ENCODE results near the gene GDF15. TPM values are rescaled to one million over a fixed set of nuclear protein-coding genes. Genes with fewer than 3 reads are reported as not detected.

The GDF15 gene
- total and polyA plus RNA-seq, 3 donors from 2014 or later: 0.93 to 2.5 (median 1.0) TPM

DNA sequence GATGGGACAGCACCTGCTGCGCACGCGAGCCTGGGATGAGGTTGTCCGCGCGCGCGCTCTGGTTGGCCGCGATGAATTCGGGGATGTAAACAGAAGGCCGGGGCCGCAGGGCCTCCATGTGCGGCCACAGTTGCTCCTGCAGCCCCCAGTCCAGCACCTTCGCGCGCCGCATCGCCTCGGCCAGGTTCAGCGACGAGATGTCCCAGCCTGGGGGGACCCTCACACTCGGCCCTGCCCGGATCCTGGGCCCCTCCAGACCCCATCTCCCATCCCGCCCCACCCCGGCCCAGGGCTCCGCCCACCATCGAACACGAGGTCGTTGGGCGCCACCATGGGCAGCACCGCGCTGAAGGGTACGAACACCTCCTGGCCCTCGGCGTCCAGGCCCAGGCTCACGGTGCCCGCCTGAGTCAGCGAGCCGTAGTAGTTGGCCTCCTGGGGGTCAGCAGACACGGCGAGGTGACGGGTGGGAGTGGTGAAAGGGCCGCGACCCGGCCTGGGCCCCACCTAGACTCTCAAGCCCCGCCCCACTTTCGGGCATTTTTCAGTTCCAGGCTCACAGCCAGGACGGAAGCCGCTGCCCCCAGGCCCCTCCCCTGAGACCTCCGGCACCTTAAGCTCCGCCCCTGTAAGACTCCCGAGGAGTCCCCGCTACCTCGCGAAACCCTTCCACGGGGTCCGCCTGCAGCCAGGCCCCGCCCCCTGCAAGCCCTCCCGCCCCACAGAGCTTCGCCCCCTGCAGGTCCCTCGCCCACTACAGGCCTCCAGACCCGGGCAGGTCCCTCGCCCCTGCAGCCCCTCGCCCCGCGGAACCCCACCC, 50.9 kb downstream of the GDF15 start:
- Histone ChIP-seq H3K4me3 (peak overlapping the region; percentile 74 to 91), H3K36me3 (ENCODE audit: low read depth, missing control alignments) (no peaks in the 10 kb centered on the region), H3K27me3 (no peaks in the 10 kb centered on the region), H3K4me1 (peaks cover 55% of the 10 kb centered on the region), H3K9me3 (no peaks in the 10 kb centered on the region), H3K27ac (peak overlapping the region; percentile 71 to 88)
- intact Hi-C loops (cut with DNase I; ENCODE audit: low total_unique reads): no loop called here
- WGBS, 2 donors: 20 to 62% methylated on average over 21 to 56 of the region's 67 CpGs
- DNase-seq: peak; percentile 92
- TF ChIP-seq, protein P1, sequence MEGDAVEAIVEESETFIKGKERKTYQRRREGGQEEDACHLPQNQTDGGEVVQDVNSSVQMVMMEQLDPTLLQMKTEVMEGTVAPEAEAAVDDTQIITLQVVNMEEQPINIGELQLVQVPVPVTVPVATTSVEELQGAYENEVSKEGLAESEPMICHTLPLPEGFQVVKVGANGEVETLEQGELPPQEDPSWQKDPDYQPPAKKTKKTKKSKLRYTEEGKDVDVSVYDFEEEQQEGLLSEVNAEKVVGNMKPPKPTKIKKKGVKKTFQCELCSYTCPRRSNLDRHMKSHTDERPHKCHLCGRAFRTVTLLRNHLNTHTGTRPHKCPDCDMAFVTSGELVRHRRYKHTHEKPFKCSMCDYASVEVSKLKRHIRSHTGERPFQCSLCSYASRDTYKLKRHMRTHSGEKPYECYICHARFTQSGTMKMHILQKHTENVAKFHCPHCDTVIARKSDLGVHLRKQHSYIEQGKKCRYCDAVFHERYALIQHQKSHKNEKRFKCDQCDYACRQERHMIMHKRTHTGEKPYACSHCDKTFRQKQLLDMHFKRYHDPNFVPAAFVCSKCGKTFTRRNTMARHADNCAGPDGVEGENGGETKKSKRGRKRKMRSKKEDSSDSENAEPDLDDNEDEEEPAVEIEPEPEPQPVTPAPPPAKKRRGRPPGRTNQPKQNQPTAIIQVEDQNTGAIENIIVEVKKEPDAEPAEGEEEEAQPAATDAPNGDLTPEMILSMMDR (IDR thresholded peaks at IDR 0.05): no peak
- no peak for TF ChIP-seq POLR2A (IDR thresholded peaks at IDR 0.05)

DNA sequence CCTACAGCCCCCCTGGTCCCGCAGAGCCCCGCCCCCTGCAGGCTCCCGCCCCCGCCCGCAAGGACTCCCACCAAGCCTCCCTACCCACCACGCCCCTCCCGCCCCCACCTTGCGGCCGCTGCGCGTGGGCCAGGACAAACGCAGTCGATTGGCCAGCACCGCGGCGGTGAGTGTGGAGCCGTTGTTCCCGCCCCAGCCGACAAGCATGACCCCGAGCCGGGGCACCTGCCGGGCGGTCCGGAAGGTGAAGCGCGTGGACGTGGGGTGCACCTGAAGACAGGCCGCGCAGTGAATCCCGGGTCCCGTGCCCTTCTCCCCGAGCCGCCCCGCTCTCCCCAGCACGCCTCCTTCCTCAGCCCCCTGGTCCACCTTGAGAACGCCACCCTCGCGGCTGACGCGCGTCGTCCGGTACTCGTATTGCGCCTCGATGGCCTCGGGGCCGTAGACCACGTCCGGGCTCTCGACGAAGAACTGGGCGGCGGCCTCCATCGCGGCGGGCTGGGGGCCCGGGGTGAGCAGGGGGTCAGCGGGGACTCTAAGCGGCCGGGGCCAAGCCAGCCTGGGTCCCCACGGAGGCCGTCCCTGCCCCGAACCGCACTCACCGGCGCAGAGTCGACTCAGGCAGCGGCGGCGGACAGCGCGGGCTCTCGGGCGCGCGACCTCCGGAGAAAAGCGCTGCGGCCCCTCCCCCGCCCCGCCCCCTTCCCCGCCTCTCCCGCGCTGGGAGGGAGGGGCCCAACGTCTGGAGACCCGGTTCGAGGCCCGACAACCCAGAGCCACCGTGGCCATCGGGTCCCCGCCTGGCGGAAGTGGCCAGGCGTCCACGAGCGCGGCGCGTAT, 51.8 kb downstream of the GDF15 start, which contains the start of gene ISYNA1:
ISYNA1 (minus strand) TSS at position 643 of the 840 bp plus-strand sequence; CDS start at position 489, 154 bp downstream.
- Histone ChIP-seq H3K27ac (peak within 1 kb of the TSS; percentile 71 to 88), H3K4me1 (peaks cover 52% of the 10 kb centered on the region), H3K4me3 (peak within 1 kb of the TSS; percentile 74 to 91), H3K27me3 (no peaks in the 10 kb centered on the region), H3K9me3 (no peaks in the 10 kb centered on the region), H3K36me3 (ENCODE audit: low read depth, missing control alignments) (no peaks in the 10 kb centered on the region)
- TF ChIP-seq, protein P1 (IDR thresholded peaks at IDR 0.05): no peak
- TF ChIP-seq POLR2A (IDR thresholded peaks at IDR 0.05): no peak
- WGBS, 2 donors: 1% methylated on average over 48 of the region's 99 CpGs; no CpG with 5 or more reads in 1 of the 2 donors
- peak; percentile 82 for DNase-seq
- intact Hi-C loops (cut with DNase I; ENCODE audit: low total_unique reads): no loop called here

DNA sequence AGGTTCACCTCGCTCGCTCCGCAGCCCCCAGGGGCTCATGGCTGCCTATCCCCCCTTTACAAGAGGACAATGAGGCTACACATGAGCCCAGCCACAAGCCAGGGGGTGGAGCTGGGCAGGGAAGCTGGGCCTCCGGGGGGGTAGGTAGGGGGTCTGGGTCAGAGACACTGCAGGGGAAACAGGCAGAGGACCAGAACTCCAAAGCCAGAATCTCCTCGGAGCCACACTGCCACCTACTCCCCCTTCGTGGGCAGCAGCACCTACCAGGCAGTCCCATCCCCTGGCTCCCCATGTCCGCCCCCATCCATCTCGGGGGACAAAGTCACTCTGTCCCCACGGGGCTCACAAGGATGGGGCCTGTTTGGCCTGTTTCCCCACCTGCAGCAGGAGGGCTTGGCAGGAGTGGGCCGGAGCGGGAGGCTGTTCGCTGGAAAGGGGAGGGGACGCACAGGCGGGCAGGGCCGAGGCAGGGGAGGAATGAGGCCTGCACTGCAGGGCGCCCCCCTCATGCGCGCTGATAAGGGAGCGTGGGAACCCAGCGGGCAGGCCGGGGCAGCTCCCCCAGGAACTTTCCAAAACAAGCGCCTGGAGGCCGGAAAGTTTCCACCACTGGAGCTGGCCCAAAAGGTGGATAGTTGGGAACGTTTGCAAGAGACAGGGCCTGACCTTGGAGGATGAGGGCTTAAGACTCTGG, 52.5 kb downstream of the GDF15 start:
- H3K27me3 ChIP-seq: no peaks in the 10 kb centered on the region
- DNase-seq: peak; percentile 88
- peak overlapping the region; percentile 74 to 91 for H3K4me3 ChIP-seq
- TF ChIP-seq, protein P1 (IDR thresholded peaks at IDR 0.05): no peak
- TF ChIP-seq POLR2A (IDR thresholded peaks at IDR 0.05): no peak
- H3K4me1 ChIP-seq: peaks cover 53% of the 10 kb centered on the region
- H3K9me3 ChIP-seq: no peaks in the 10 kb centered on the region
- peak overlapping the region; percentile 71 to 88 for H3K27ac ChIP-seq
- intact Hi-C loops (cut with DNase I; ENCODE audit: low total_unique reads): no loop called here
- 2 to 4% methylated on average over 13 to 24 of the region's 24 CpGs for WGBS, 2 donors
- H3K36me3 ChIP-seq (ENCODE audit: low read depth, missing control alignments): no peaks in the 10 kb centered on the region

Small RNA genes lying within 50 kb of the gene (microRNA-seq; reads per million reads assigned to microRNA genes)
- gene MIR3189 (ENCODE audit: borderline number of aligned reads in 2 of 2, borderline replicate concordance in 1 of 2): 0 reads per million in 2 donors

Small RNA genes lying within 50 kb of the gene (small RNA-seq; reads per million reads assigned to genes)
- gene MIR3189: 0 reads per million in 2 donors

Other genes with a start within 250 kb of the GDF15 start
- 10 to 100 TPM; 87.6 to 94.3 TPM for gene PIK3R2, start 233.0 kb upstream of the GDF15 start, total RNA-seq
- gene PIK3R2, start 233.0 kb upstream of the GDF15 start, polyA plus RNA-seq (ENCODE audit: insufficient read depth, low read depth, low replicate concordance): 21.0 TPM
- gene IFI30, start 212.3 kb upstream of the GDF15 start, total RNA-seq: 1 to 10 TPM; 3.2 to 7.4 TPM
- 47.6 TPM for gene IFI30, start 212.3 kb upstream of the GDF15 start, polyA plus RNA-seq (ENCODE audit: insufficient read depth, low read depth, low replicate concordance)
- 10 to 100 TPM; 15.2 to 15.8 TPM for gene MPV17L2, start 192.9 kb upstream of the GDF15 start, total RNA-seq
- gene MPV17L2, start 192.9 kb upstream of the GDF15 start, polyA plus RNA-seq (ENCODE audit: insufficient read depth, low read depth, low replicate concordance): 11.2 TPM
- gene RAB3A, start 182.1 kb upstream of the GDF15 start, total RNA-seq: 1 to 10 TPM; 2.8 to 4.6 TPM
- gene RAB3A, start 182.1 kb upstream of the GDF15 start, polyA plus RNA-seq (ENCODE audit: insufficient read depth, low read depth, low replicate concordance): 6.3 TPM
- 10 to 100 TPM in 1 of 2 donors, 1 to 10 TPM in 1; 7.1 to 19.5 TPM for gene PDE4C, start 159.7 kb upstream of the GDF15 start, total RNA-seq
- gene PDE4C, start 159.7 kb upstream of the GDF15 start, polyA plus RNA-seq (ENCODE audit: insufficient read depth, low read depth, low replicate concordance): 5.7 TPM
- gene IQCN, start 111.7 kb upstream of the GDF15 start, total RNA-seq: 10 to 100 TPM; 30.1 to 62.3 TPM
- gene IQCN, start 111.7 kb upstream of the GDF15 start, polyA plus RNA-seq (ENCODE audit: insufficient read depth, low read depth, low replicate concordance): 88.1 TPM
- gene JUND, start 104.5 kb upstream of the GDF15 start, total RNA-seq: 100 to 1,000 TPM; 615 to 654 TPM
- 96.4 TPM for gene JUND, start 104.5 kb upstream of the GDF15 start, polyA plus RNA-seq (ENCODE audit: insufficient read depth, low read depth, low replicate concordance)
- gene LSM4, start 63.1 kb upstream of the GDF15 start, total RNA-seq: 100 to 1,000 TPM; 212 to 241 TPM
- 196 TPM for gene LSM4, start 63.1 kb upstream of the GDF15 start, polyA plus RNA-seq (ENCODE audit: insufficient read depth, low read depth, low replicate concordance)
- 10 to 100 TPM; 12.4 to 16.2 TPM for gene PGPEP1, start 45.6 kb upstream of the GDF15 start, total RNA-seq
- gene PGPEP1, start 45.6 kb upstream of the GDF15 start, polyA plus RNA-seq (ENCODE audit: insufficient read depth, low read depth, low replicate concordance): 10.8 TPM
- 1 to 10 TPM; 1.6 to 4.0 TPM for gene LRRC25, start 11.5 kb downstream of the GDF15 start, total RNA-seq
- 3.4 TPM for gene LRRC25, start 11.5 kb downstream of the GDF15 start, polyA plus RNA-seq (ENCODE audit: insufficient read depth, low read depth, low replicate concordance)
- 100 to 1,000 TPM in 1 of 2 donors, 10 to 100 TPM in 1; 90.3 to 118 TPM for gene SSBP4, start 33.2 kb downstream of the GDF15 start, total RNA-seq
- 80.5 TPM for gene SSBP4, start 33.2 kb downstream of the GDF15 start, polyA plus RNA-seq (ENCODE audit: insufficient read depth, low read depth, low replicate concordance)
- 1,000 to 10,000 TPM in 1 of 2 donors, 100 to 1,000 TPM in 1; 1,000 to 1,122 TPM for gene ISYNA1, start 52.0 kb downstream of the GDF15 start, total RNA-seq
- 493 TPM for gene ISYNA1, start 52.0 kb downstream of the GDF15 start, polyA plus RNA-seq (ENCODE audit: insufficient read depth, low read depth, low replicate concordance)
- 10 to 100 TPM; 75.8 to 76.1 TPM for gene ELL, start 135.9 kb downstream of the GDF15 start, total RNA-seq
- gene ELL, start 135.9 kb downstream of the GDF15 start, polyA plus RNA-seq (ENCODE audit: insufficient read depth, low read depth, low replicate concordance): 48.0 TPM
- gene FKBP8, start 157.4 kb downstream of the GDF15 start, total RNA-seq: 100 to 1,000 TPM; 587 to 614 TPM
- gene FKBP8, start 157.4 kb downstream of the GDF15 start, polyA plus RNA-seq (ENCODE audit: insufficient read depth, low read depth, low replicate concordance): 571 TPM
- gene KXD1, start 171.7 kb downstream of the GDF15 start, total RNA-seq: 100 to 1,000 TPM; 124 to 133 TPM
- 163 TPM for gene KXD1, start 171.7 kb downstream of the GDF15 start, polyA plus RNA-seq (ENCODE audit: insufficient read depth, low read depth, low replicate concordance)
- gene UBA52, start 185.7 kb downstream of the GDF15 start, total RNA-seq: 100 to 1,000 TPM; 475 to 508 TPM
- gene UBA52, start 185.7 kb downstream of the GDF15 start, polyA plus RNA-seq (ENCODE audit: insufficient read depth, low read depth, low replicate concordance): 1,038 TPM
- 10 to 100 TPM; 44.3 to 58.7 TPM for gene REX1BD, start 202.6 kb downstream of the GDF15 start, total RNA-seq
- gene REX1BD, start 202.6 kb downstream of the GDF15 start, polyA plus RNA-seq (ENCODE audit: insufficient read depth, low read depth, low replicate concordance): 14.5 TPM
- gene CRLF1, start 220.6 kb downstream of the GDF15 start, total RNA-seq: 1 to 10 TPM; 4.3 to 5.3 TPM
- gene CRLF1, start 220.6 kb downstream of the GDF15 start, polyA plus RNA-seq (ENCODE audit: insufficient read depth, low read depth, low replicate concordance): 8.7 TPM
- gene TMEM59L, start 226.7 kb downstream of the GDF15 start, total RNA-seq: 1 to 10 TPM; 4.3 to 7.0 TPM
- gene TMEM59L, start 226.7 kb downstream of the GDF15 start, polyA plus RNA-seq (ENCODE audit: insufficient read depth, low read depth, low replicate concordance): 4.5 TPM

Data from testis (tissue), 3 donors.